Loucy (cell line): ENCODE results near the gene ALKBH3.

Experiments used
- H2AFZ ChIP-seq: fragments of 200-600 bp; sonication (generic); 2 replicates; pipeline ENCODE4 v1.6.0; 2016; ENCODE audit warnings: antibody characterized with exemption, mild to moderate bottlenecking, low read length, moderate library complexity
- H3F3A ChIP-seq: fragments of 200-600 bp; 2 replicates; pipeline ENCODE4 v1.6.0; 2016; ENCODE audit warnings: antibody characterized with exemption, low read depth, mild to moderate bottlenecking
- H3K27me3 ChIP-seq: fragments of 200-600 bp; sonication (generic); 2 replicates; pipeline ENCODE4 v1.6.1; 2014; ENCODE audit warnings: low read length, mild to moderate bottlenecking; ENCODE audit not compliant: insufficient read depth, poor library complexity, severe bottlenecking
- H3K36me3 ChIP-seq: fragments of 200-600 bp; sonication (generic); 2 replicates; pipeline ENCODE4 v1.6.1; 2016; ENCODE audit warnings: low read length; ENCODE audit not compliant: insufficient read depth
- H3K4me1 ChIP-seq: fragments of 200-600 bp; sonication (generic); 2 replicates; pipeline ENCODE4 v1.5.1; 2014; ENCODE audit warnings: low read length, mild to moderate bottlenecking; ENCODE audit not compliant: insufficient read depth, poor library complexity, severe bottlenecking
- H3K4me2 ChIP-seq: fragments of 200-600 bp; sonication (generic); 2 replicates; pipeline ENCODE4 v1.6.0; 2014; ENCODE audit warnings: antibody characterized with exemption, low read length, low read depth, mild to moderate bottlenecking; ENCODE audit not compliant: poor library complexity, severe bottlenecking
- H3K4me3 ChIP-seq: fragments of 200-600 bp; sonication (generic); 2 replicates; pipeline ENCODE4 v1.5.1; 2014; ENCODE audit warnings: low read length, mild to moderate bottlenecking, mixed read lengths; ENCODE audit not compliant: poor library complexity, severe bottlenecking
- H3K79me2 ChIP-seq: fragments of 200-600 bp; sonication (generic); 2 replicates; pipeline ENCODE4 v1.6.1; 2014; ENCODE audit warnings: low read length; ENCODE audit not compliant: insufficient read depth
- H3K9ac ChIP-seq: fragments of 200-600 bp; sonication (generic); 2 replicates; pipeline ENCODE4 v1.6.0; 2014; ENCODE audit warnings: mild to moderate bottlenecking, low read depth, low read length, moderate library complexity; ENCODE audit not compliant: poor library complexity, severe bottlenecking
- H3K9me2 ChIP-seq: fragments of 200-600 bp; sonication (generic); replicated peaks from 2 replicates; pipeline ENCODE4 v1.6.1; 2016; ENCODE audit warnings: low read depth, low read length, mixed read lengths
- H3K9me3 ChIP-seq: fragments of 200-600 bp; sonication (generic); 2 replicates; pipeline ENCODE4 v1.6.1; 2014; ENCODE audit warnings: mild to moderate bottlenecking, antibody characterized with exemption, low read length, low read depth; ENCODE audit not compliant: insufficient read depth
- H4K20me1 ChIP-seq: fragments of 200-600 bp; sonication (generic); 2 replicates; pipeline ENCODE4 v1.6.0; 2014; ENCODE audit warnings: antibody characterized with exemption, low read length, mild to moderate bottlenecking; ENCODE audit not compliant: insufficient read depth, poor library complexity, severe bottlenecking
- CTCF ChIP-seq: fragments of 200-600 bp; sonication (generic); conservative IDR thresholded peaks from 2 replicates; pipeline ENCODE4 v1.5.1; 2014; ENCODE audit warnings: mild to moderate bottlenecking, antibody characterized with exemption, low read length
- EZH2phosphoT487 ChIP-seq: fragments of 200-600 bp; IDR thresholded peaks from 2 replicates; pipeline ENCODE4 v1.6.1; 2018; ENCODE audit warnings: antibody characterized with exemption, mild to moderate bottlenecking, moderate library complexity, borderline replicate concordance

The ALKBH3 gene

GRCh38 chr11:43898574-43898973, 17.9 kb downstream of the ALKBH3 start:
- no peaks in the 10 kb centered on the region for H3K9me2 ChIP-seq
- no peak overlapping the region for H2AFZ ChIP-seq
- H4K20me1 ChIP-seq = no peaks in the 10 kb centered on the region
- no peak overlapping the region for H3K4me2 ChIP-seq
- H3K9ac ChIP-seq = no peak overlapping the region
- H3K36me3 ChIP-seq = peaks cover 56% of the 10 kb centered on the region; the same call in 1 of the 2 replicates
- TF ChIP-seq EZH2phosphoT487 (no peak), CTCF (no peak)
- no peaks in the 10 kb centered on the region for H3K9me3 ChIP-seq
- no peaks in the 10 kb centered on the region for H3K27me3 ChIP-seq
- no peaks in the 10 kb centered on the region for H3K4me1 ChIP-seq
- H3K4me3 ChIP-seq = no peak overlapping the region
- H3F3A ChIP-seq = no peaks in the 10 kb centered on the region
- H3K79me2 ChIP-seq = no peaks in the 10 kb centered on the region

DNA sequence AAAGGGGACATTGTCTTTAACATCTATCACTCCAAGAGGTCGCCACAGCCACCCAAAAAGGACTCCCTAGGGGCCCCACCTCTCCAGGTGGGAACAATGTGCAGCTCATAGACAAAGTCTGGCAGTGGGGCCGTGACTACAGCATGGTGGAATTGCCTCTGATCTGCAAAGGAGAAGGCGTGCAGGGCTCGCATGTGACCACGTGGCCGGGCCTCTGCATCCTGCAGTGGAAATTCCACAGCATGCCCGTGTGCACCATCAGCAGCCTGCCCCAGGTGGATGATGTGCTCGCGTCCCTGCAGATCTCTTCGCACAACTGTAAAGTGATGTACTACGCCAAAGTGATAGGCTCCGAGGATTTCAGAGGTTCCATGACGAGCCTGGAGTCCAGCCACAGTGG, 18.5 kb downstream of the ALKBH3 start:
- H4K20me1 ChIP-seq = no peaks in the 10 kb centered on the region
- no peaks in the 10 kb centered on the region for H3K9me3 ChIP-seq
- H3K4me1 ChIP-seq = no peaks in the 10 kb centered on the region
- no peaks in the 10 kb centered on the region for H3K79me2 ChIP-seq
- no peaks in the 10 kb centered on the region for H3K27me3 ChIP-seq
- TF ChIP-seq EZH2phosphoT487 = no peak
- no peak for TF ChIP-seq CTCF
- no peak overlapping the region for H2AFZ ChIP-seq
- H3K4me3 ChIP-seq = no peak overlapping the region
- no peak overlapping the region for H3K4me2 ChIP-seq
- no peaks in the 10 kb centered on the region for H3K9me2 ChIP-seq
- no peak overlapping the region for H3K9ac ChIP-seq
- peaks cover 56% of the 10 kb centered on the region; the same call in 1 of the 2 replicates for H3K36me3 ChIP-seq
- no peaks in the 10 kb centered on the region for H3F3A ChIP-seq

DNA sequence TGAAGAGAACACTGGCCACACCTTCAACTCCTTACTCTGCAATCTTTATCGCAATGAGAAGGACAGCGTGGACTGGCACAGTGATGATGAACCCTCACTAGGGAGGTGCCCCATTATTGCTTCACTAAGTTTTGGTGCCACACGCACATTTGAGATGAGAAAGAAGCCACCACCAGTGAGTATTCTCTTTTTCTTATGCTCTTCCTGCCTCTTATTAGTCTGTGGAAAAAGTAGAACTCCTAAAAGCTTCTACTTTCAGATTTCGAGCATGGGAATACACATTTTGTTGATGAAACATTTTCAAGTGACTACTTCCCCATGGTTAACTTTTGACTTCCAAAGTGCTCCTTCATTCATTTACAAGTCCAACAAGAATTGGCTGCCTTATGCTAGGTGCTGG, 20.9 kb downstream of the ALKBH3 start:
- H3F3A ChIP-seq = no peaks in the 10 kb centered on the region
- H4K20me1 ChIP-seq = no peaks in the 10 kb centered on the region
- no peak overlapping the region for H3K9ac ChIP-seq
- H3K27me3 ChIP-seq = no peaks in the 10 kb centered on the region
- no peak overlapping the region for H2AFZ ChIP-seq
- H3K79me2 ChIP-seq = no peaks in the 10 kb centered on the region
- H3K9me3 ChIP-seq = no peaks in the 10 kb centered on the region
- H3K36me3 ChIP-seq = peaks cover 60% of the 10 kb centered on the region; the same call in 1 of the 2 replicates
- TF ChIP-seq EZH2phosphoT487 (no peak), CTCF (no peak)
- no peak overlapping the region for H3K4me2 ChIP-seq
- no peaks in the 10 kb centered on the region for H3K4me1 ChIP-seq
- H3K4me3 ChIP-seq = no peak overlapping the region
- H3K9me2 ChIP-seq = no peaks in the 10 kb centered on the region
